Stimulated activated naive CD4-positive, alpha-beta T cell (primary cell): ENCODE data around the gene FBLIM1.
"Not testable (repeated sequence)": the region's sequence is repeated elsewhere in the genome, so short reads cannot be mapped to it uniquely, and the experiment has no call there.

Source experiments
- DNase-seq, 6 experiments: peaks; one replicate each; lab custom pipeline; 2025; lab: John Stamatoyannopoulos, UW

The FBLIM1 gene

DNA sequence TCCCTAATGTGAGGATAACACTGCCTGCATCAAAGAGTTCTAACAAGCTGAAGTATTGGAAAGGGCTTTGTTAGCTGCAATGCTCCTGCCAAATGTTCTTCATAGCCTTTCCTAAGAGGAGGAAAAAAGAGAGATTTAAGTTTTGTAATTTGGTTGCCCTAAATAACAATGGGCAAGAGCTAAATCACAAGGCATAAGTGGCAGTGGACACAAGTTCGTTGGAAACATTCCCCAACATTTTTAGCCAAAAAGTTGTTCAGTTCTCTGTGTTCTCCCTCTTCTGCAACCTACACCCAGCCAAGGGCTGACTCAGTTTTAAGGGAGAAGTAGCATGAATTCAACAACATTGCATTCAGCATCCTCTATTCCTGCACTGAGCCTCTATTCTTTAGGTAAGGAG is 51.5 kb downstream of the FBLIM1 start:
- DNase-seq: no peak

DNA sequence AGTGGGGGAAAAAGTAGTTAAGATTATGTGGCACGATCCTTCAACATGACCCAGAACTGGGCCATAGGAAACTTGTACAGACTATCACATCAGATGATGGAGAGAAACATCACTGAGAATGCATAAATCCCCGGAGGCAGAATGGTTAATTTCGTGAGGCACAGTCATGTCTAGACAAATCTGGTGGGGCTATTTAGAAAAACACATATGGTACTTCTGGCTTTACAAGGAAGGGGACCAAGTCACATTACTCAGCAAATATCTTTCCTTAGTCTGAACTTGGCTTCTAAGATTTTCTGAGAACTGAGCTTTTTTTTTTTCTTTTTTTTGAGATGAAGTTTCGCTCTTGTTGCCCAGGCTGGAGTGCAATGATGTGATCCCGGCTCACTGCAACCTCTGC is 58.1 kb downstream of the FBLIM1 start:
- DNase-seq: no peak

DNA sequence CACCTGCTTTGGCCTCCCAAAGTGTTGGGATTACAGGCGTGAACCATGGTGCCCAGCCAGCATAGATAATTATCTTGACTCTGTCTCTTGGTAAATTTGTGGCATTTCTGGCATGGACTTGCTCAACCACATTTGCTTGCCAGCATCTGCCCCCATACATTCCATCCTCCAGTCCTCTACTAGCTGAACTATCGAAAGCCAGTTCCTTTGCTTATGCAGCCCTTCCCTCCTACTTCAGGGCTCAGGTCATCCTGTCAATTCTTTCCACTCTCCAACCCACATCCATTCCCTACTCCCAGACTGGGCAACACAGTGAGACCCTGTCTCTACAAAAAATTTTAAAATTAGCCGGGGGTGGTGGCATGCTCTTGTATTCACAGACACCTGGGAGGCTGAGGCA is 61.9 kb downstream of the FBLIM1 start:
- DNase-seq: no peak

DNA sequence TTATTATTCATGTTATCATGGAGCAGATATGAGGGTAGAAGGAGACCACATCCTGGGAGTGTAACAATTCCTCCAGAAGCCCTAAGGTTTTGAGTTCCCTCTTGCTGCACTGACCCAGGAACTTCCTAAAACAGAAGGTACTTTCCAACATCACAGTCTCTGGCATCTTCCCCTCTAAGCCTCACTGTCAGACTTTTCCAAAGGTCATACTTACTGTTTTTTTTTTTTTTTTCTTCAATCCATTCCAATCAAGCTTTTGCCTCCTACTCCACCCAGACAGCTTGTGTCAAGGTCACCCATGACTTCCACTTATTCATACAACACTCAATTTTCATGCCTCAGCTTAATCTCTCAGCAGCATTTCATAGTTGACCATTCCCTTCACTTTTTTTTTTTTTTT is 67.2 kb downstream of the FBLIM1 start:
- DNase-seq: no peak

DNA sequence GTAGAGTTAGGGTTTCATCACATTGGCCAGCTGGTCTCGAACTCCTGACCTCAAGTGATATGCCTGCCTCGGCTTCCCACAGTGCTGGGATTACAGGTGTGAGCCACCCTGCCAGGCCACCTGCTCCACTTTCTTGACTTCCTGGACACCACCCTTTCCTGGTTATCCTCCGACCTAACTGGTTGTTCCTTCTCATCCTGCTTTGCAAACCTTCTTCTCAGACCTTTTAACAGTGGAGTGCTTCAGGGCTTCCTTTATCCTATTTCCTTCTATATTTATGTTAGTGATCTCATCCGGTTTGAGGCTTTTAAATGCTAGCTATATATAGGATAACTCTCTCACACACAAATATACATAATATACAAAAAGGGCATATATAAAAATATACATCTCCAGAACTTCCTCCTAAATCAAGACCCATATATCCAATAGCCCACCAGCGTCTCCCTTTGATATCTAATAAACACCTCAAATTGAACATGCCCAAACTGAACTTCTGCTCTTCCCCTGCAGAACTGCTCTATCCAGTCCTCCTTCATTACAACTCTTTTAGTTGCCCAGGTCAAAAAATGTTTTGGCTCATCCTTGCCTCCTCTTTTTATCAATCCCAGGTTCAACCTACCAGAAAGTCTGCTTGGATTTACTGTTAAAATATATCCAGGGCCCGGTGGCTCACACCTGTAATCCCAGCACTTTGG is 68.4 kb downstream of the FBLIM1 start:
- DNase-seq: no peak

DNA sequence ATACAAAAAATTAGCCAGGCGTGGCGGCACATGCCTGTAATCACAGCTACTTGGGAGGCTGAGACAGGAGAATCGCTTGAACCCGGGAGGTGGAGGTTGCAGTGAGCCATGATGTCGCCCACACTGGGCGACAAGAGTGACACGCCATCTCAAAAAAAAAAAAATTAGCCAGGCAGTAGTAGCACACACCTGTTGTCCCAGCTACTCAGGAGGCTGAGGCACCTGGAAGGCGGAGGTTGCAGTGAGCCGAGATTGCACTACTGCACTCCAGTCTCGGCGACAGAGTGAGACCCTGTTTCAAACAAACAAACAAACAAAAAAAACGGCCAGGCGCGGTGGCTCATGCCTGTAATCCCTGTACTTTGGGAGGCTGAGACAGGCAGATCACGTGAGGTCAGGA is 69.0 kb downstream of the FBLIM1 start:
- DNase-seq: not testable (repeated sequence)

DNA sequence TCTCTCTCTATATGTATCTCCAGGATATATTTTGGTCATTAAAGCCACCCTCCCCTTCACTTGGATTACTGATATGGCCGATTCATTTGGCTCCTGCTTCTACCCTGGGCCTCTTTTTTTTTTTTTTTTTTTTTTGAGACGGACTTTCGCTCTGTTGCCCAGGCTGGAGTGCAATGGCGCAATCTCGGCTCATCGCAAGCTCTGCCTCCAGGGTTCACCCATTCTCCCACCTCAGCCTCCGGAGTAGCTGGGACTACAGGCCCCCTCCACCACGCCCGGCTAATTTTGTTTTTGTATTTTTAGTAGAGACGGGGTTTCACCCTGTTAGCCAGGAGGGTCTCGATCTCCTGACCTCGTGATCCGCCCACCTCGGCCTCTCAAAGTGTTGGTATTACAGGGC is 70.3 kb downstream of the FBLIM1 start:
- not testable (repeated sequence) for DNase-seq

DNA sequence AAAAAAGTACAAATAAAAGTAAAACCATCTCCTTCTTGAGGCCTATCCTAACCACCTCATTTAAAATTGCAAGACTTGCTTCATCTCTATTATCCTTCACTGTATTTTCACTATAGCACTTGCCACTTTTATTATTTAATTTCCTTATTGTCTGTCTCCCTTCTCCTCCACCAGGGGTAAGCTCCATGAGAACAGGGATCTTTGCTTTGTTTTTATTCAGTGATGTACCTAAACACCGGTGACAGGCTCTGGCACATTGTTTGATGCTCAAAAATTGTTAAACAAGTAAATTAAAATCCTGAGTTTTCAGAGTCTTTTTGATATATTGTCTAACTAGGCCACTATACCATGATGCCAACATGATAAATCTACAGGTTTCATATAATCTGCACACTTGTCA is 71.7 kb downstream of the FBLIM1 start:
- DNase-seq: no peak

DNA sequence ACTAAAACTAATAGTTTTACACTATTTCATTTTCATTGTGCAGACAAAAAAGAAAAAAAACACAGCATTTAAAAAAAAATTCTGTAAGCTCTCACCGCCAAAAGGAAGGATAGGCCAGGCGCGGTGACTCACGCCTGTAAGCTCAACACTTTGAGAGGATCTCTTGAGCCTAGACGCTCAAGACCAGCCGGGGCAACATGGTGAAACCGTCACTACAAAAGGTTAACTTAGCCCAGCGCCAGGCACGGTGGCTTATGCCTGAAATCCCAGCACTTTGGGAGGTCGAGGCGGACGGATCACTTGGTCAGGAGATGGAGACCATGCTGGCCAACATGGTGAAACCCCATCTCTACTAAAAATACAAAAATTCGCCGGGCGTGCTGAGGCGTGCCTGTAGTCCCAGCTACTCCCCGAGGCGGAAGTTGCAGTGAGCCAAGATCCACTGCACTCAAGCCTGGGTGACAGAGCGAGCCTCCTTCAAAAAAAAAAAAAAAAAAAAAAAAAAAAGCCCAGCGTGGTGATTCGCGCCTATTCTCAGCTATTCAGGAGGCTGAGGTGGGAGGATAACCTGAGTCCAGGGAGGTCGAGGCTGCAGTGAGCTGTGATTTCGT is 74.6 kb downstream of the FBLIM1 start:
- DNase-seq: peak; percentile 18 to 66 (median 42)

DNA sequence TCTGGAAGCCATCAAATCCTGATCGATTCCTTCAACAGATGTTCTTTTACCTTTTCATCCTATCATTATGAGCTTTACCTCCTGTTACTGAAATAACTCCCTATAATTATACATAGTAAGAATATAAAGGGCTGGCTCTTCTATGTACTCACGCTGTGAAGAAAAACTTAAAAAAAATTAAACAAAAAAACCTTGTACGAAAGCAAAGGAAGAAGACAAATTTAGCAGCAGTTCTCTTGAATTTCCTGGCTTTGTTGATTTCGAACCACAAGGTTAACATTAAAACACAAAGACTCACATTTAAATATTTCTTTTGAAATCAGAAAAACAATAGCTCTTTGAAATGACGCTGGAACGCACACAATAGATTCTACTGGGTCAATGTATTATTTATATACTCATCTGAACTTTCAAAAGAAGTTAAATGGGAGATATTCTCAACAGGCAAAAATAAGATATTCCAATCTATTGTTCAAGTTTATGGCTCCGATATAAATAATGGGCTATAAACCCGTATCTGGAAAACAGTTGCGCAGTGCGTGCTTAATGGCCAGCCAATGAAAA is 75.3 kb downstream of the FBLIM1 start:
- no peak for DNase-seq

DNA sequence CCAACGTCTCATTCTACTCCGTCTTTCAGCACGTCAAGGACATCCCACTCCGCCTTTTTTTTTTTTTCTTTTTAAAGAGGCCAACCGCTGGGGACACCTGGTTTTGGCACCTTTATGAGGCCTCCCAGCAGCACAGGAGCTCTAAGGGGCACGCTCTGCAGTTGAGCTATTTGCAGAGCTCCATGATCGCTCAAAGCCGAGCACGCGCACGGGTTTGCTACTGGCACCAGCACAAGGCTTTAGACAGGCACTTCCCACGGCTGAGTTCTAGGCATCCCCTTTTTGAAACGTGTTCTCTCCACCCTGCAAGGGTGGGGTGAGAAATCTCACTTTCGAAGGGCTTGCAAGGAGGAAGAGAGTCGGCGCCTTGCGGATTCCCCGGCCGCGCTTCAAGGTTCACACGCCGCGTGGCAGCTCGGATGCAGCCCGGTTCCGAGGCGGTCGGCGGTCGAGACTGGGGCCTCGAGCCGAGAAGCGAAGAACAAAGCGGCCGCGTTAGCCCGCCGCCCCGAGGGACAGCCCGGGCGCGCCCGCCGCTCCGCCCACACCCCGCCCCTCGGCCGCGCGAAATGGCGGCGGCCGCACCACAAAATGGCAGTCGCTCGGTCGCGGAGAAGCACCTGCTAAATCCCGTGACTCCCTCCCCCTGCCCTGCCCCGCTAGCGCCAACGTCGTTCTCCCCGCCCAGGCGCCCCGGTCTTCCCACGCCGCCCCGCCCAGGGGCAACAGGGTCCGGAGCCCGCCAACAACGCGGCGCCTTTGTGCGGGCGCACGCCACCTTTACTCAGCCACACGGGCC is 76.0 kb downstream of the FBLIM1 start:
- peak; percentile 79 to 97 (median 88) for DNase-seq

DNA sequence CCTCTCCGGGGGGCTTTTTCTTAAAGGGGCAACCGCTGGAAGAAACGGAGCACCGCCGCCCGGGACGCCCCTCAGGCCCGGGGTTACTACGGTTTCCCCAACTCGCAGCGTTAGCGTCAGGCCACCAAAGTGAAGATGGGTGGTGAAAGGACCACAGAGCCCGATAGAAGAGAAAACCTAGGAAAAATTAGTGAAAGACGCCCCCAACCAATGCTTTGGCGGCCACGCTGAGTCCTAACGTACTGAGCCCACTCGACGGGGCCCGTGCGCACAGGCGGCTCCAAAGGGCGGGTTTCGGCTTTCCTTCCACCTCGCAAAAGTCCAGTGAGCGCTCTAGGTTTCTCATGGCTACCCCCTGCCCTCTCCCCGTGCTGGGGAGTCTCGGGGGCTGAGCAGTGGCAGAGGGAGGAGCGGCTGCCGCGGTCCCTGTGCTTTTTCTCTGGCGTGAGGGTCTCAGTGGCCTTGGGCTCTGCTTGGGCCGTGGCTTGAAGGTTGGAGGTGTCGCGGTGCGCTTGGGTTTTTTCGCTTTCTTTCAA is 76.7 kb downstream of the FBLIM1 start:
- DNase-seq: peak in 2 of 6 experiments; percentile 76 to 89

DNA sequence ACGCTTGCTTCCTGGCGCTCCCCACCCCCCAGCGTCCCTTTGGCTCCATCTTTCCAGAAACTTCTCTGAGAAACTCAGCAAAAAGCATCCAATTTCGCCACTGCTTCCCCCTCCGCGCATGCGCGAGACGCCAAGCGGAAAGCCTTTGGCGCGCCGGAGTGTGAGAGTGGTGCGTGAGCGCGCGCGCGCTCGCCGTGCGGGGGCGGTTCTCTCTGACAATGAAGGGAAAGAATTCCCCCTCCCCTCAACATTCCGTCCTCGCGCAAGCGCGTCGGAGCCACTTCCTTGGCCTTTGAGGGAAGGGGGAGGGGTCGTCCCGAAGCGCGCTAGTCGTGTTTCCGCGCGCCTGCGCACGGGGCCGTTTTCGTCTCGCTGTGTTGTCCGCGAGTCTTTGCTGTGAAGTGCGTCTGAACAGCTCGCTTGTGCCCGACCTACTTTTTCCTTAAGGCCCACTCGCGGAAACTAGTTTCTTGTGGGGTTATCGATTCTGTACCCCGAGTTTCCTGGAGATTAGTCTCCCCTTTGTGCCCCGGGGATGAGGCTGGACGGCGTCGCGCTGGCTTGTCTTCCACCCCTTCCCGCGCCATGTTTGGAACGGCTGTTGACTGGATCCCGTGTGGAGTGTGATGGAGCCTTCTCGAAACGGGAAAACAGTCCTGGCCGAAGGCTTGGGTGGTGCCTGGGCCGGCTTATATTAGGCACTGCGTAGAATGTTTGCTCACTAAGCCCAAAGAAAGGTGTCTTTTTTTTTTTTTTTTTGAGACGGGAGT is 77.3 kb downstream of the FBLIM1 start:
- DNase-seq: peak; percentile 95 to 99 (median 98)
